Activated T-helper 1 cell treated with anti-CD3 and anti-CD28 coated beads, Interleukin-12 subunit alpha, Interleukin-12 subunit beta, Interleukin-2, Interleukin-4 antibody, amounts not matched to agents 30 ng/mL and 10 ng/mL and 1 ng/mL, durations not matched to agents 14 hours and 24 hours and 36 hours (primary cell): ENCODE measurements around the gene TIRAP. TPM values are rescaled to one million over a fixed set of nuclear protein-coding genes. Genes with fewer than 3 reads are reported as not detected.

Experiments
- DNase-seq: peaks from one replicate; pipeline ENCODE4 v3.0.0; 2021; ENCODE audit warnings: low spot score
- H3K27ac Mint-ChIP-seq: one replicate; pipeline ENCODE4 v1.8.0; 2021; ENCODE audit warnings: mild to moderate bottlenecking, mixed read lengths
- H3K27me3 Mint-ChIP-seq: one replicate; pipeline ENCODE4 v1.8.0; 2022; ENCODE audit warnings: mild to moderate bottlenecking, moderate library complexity, mixed read lengths; ENCODE audit not compliant: insufficient read depth
- H3K36me3 Mint-ChIP-seq: one replicate; pipeline ENCODE4 v1.8.0; 2021; ENCODE audit warnings: low read depth, mixed read lengths
- H3K4me1 Mint-ChIP-seq: one replicate; pipeline ENCODE4 v1.8.0; 2021; ENCODE audit warnings: low read depth, mixed read lengths
- H3K4me3 Mint-ChIP-seq: one replicate; pipeline ENCODE4 v1.8.0; 2021; ENCODE audit warnings: mild to moderate bottlenecking, moderate library complexity, mixed read lengths
- H3K9me3 Mint-ChIP-seq: one replicate; pipeline ENCODE4 v1.8.0; 2021; ENCODE audit warnings: mixed read lengths
- intact Hi-C: fragments of 100-400 bp; cut with micrococcal nuclease; formaldehyde crosslinking; loops from one replicate; pipeline ENCODE4 v1.15.1; 2024
- total RNA-seq: library from RNA; stranded (reverse); gene quantifications from 2 replicates; pipeline ENCODE4 v1.2.3, GENCODE V29; 2022

The TIRAP gene
- total RNA-seq, 1 donor from 2014 or later = 13.0 TPM

DNA sequence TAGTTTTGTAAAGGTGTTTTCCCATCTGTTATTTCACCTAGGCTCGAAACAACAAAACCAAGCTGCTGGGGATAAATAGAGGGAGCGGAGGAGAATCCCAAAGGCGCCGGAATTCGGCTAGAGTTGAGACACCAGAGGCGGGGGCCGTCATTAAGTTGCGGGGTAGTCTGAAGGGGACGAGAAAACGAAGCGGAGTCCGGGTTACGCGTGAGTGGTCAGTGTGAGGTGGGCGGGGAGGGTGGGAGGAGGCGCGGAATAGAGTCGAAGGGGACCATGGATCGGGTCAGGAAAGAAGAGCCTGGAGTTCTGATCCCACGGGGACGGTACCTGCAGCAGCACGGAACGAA lies 14.6 kb upstream of the TIRAP start:
- Mint-ChIP-seq H3K27ac (peak overlapping the region; percentile 96), H3K4me1 (peaks cover 45% of the 10 kb centered on the region), H3K4me3 (peak overlapping the region; percentile 99), H3K9me3 (no peaks in the 10 kb centered on the region), H3K36me3 (peaks cover 55% of the 10 kb centered on the region), H3K27me3 (no peaks in the 10 kb centered on the region)
- no peak for DNase-seq
- intact Hi-C loops = loop anchor here (1.0 to 2.0 kb wide), 4 partner anchors 88 to 642 kb away; partner anchors contain the start of gene HYLS1

DNA sequence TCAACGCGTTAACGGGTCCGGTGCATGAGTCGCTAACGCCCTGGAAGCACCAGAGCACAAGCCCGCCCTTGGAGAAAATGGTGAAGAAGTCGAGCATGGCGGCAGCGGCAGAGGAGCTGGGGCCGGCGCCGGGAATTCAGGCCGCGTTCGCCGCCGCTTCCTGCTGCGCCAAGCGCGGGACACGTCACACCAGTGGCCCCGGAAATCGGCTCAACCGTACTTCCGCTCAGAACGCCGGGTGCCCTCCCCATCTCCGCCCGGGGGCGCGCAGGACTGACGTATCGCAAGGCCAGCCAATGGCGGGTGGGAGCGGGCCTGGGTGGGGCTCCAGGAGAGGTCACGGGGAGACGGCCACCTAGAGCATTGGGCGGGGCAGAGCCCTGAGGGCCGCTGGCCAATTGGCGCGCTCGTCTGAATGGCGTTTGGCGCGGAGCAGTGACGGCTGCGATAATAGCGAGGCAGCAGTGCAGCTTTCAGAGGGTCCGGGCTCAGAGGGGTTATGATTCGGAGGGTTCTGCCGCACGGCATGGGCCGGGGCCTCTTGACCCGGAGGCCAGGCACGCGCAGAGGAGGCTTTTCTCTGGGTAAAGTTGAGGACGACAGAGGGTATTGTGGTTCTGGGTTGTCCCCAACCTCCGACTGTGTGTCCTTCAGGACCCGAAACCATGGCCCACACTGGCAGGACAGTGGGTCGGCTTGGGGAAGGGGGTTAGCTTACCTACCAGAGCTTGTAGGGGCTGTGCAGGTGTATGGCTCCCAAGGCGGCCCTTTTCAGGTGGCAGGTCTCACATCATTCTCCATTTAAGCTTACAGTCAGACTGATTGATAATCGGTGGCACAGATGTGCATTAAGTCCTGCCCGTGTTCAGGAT lies 13.9 kb upstream of the TIRAP start, which contains the start of the genes FOXRED1 and SRPRA:
Gene FOXRED1, plus strand, starts transcription at position 447 of the 872 bp plus-strand sequence. Its CDS starts 53 bp downstream, at position 500.
Gene SRPRA, minus strand, starts transcription at position 188 of the 872 bp plus-strand sequence. Its CDS starts 91 bp downstream, at position 97.
- peak; percentile 100 for DNase-seq
- Mint-ChIP-seq H3K4me1 (peaks cover 45% of the 10 kb centered on the region), H3K27me3 (no peaks in the 10 kb centered on the region), H3K27ac (peak within 1 kb of the TSS; percentile 96), H3K36me3 (peaks cover 49% of the 10 kb centered on the region), H3K4me3 (peak within 1 kb of the TSS; percentile 99), H3K9me3 (no peaks in the 10 kb centered on the region)
- intact Hi-C loops = loop anchor here (1.0 to 2.0 kb wide), 10 partner anchors 14 to 677 kb away; partner anchors contain the start of genes DCPS, FAM118B, HYLS1 and PUS3

DNA sequence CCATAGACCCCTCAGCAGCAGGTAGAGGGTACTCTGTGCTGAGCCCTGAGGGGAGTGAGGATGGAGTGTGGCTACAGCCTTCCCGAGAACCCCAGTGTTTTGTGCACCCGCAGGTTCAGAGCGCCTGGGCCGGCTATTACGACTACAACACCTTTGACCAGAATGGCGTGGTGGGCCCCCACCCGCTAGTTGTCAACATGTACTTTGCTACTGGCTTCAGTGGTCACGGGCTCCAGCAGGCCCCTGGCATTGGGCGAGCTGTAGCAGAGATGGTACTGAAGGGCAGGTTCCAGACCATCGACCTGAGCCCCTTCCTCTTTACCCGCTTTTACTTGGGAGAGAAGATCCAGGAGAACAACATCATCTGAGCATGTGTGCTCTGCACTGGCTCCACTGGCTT lies 5.6 kb upstream of the TIRAP start:
- peaks cover 19% of the 10 kb centered on the region for H3K4me1 Mint-ChIP-seq
- H3K27me3 Mint-ChIP-seq = no peaks in the 10 kb centered on the region
- intact Hi-C loops = no loop called here
- no peak overlapping the region for H3K4me3 Mint-ChIP-seq
- no peak overlapping the region for H3K27ac Mint-ChIP-seq
- DNase-seq = no peak
- peaks cover 26% of the 10 kb centered on the region for H3K36me3 Mint-ChIP-seq
- no peaks in the 10 kb centered on the region for H3K9me3 Mint-ChIP-seq

DNA sequence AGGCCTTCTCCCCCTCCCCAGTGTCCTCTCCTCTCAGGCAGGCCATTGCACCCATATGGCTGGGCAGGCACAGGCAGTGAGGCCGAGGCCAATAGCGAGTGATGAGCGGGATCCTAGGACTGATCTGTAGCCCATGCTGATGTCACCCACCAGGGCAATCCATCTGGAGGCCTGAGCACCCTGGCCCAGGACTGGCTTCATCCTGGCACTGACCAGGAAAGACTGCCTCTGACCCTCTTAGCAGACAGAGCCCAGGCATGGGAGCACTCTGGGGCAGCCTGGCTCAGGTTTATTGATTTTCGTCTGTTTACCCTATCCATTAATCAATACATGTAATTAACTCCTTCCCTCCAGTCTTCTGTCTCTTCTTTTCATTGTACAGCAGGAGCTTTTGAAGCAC lies 5.1 kb upstream of the TIRAP start:
- intact Hi-C loops = no loop called here
- no peak overlapping the region for H3K27ac Mint-ChIP-seq
- no peak for DNase-seq
- H3K4me1 Mint-ChIP-seq = peaks cover 23% of the 10 kb centered on the region
- H3K4me3 Mint-ChIP-seq = no peak overlapping the region
- peaks cover 23% of the 10 kb centered on the region for H3K36me3 Mint-ChIP-seq
- H3K27me3 Mint-ChIP-seq = no peaks in the 10 kb centered on the region
- H3K9me3 Mint-ChIP-seq = no peaks in the 10 kb centered on the region

DNA sequence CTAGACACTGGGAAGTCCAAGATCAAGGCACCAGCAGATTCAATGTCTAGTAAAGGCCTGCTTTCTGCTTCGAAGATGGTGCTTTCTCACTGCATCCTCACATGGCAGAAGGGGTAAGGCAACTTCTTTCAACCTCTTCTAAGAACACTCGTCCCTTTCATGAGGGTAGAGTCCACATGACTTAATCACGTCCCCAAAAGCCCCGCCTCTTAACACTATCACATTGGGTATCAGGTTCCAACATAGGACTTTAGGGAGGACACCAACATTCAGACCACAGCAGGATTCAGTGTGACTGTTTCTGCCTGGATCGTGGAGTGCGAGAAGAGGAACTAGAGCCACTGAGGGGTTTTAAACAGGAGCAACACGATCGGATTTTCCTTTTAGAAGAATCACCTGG lies 3.7 kb upstream of the TIRAP start:
- Mint-ChIP-seq H3K9me3 (no peaks in the 10 kb centered on the region), H3K36me3 (peaks cover 23% of the 10 kb centered on the region), H3K27ac (peak overlapping the region; percentile 27), H3K4me3 (no peak overlapping the region), H3K27me3 (no peaks in the 10 kb centered on the region), H3K4me1 (peaks cover 30% of the 10 kb centered on the region)
- intact Hi-C loops = no loop called here
- no peak for DNase-seq

DNA sequence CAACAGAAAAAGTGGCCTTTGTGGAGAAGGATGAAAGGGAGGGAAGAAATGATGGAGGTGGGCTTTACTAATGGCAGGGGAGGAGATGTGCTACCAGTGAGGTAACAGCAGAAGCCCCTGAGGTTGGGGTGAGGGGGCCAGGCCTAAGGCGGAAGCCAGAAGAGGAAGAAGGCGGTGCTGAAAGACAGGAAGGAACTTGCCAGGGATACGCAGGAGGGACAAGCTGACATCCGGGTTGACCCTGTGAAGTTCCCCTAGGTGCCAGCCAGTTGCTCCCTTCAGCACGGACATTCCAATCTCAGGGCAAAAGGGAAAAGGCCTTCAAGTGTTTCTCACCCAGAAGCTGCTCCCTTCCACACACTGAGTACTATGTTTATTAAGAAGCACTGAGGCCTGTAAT lies 2.3 kb upstream of the TIRAP start:
- H3K4me3 Mint-ChIP-seq = peak overlapping the region; percentile 56
- intact Hi-C loops = loop anchor here (5.0 kb wide), 1 partner anchor 393 kb away; the partner anchor contains the start of gene HYLS1
- no peak for DNase-seq

DNA sequence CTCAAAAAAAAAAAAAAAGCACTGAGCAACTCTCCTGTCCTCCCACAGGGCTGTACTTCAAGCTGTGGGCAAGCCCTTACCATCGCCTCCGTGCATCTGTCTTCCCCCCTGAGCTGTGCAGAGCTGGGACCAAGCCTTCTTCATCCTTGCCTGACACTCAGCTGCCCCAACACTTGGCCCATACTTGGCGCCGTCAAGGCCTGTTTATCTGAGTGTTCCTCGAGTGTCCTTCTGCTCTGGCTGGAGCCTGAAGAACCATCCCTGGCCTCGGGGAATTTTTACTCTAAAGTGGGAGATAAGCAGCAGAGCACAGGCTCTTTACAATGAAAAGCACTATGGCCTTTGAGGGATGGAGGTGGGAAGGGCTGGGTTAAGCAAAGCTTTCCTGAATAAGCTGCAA lies 1.6 kb upstream of the TIRAP start:
- H3K4me1 Mint-ChIP-seq = peaks cover 40% of the 10 kb centered on the region
- intact Hi-C loops = loop anchor here (5.0 kb wide), 1 partner anchor 394 kb away; the partner anchor contains the start of gene HYLS1

More for the DNA sequence above, 2.3 kb upstream of the TIRAP start:
- Mint-ChIP-seq H3K27ac (no peak overlapping the region), H3K36me3 (peaks cover 20% of the 10 kb centered on the region), H3K4me1 (peaks cover 40% of the 10 kb centered on the region), H3K9me3 (no peaks in the 10 kb centered on the region), H3K27me3 (no peaks in the 10 kb centered on the region)

DNA sequence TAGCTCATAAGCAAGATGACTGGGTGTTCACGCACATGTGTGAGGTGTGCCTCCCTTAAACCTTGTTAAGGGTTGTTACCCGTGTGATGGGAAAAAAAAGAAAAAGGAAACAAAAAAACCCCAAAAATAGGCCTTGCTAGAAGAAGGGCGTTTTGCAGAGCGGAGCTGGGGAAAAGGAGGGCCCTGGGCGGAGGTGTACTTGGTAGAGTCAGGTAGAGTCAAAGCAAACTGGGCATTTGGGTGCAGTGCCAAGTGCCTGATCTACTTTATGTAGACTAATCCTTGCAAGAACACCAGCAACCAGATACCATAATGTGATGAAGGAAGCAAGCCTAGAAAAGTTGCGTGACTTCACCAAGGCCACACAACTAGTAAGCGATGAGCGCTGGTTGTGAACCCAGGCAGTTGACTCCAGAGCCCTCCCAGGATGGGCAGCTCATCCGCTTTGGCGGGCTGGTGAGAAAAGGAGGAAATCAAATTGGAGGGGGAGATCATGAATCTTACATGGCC lies 1.2 kb upstream of the TIRAP start:
- H3K27me3 Mint-ChIP-seq = no peaks in the 10 kb centered on the region
- H3K4me1 Mint-ChIP-seq = peaks cover 41% of the 10 kb centered on the region
- peak overlapping the region; percentile 92 for H3K4me3 Mint-ChIP-seq
- DNase-seq = no peak
- peaks cover 18% of the 10 kb centered on the region for H3K36me3 Mint-ChIP-seq
- peak overlapping the region; percentile 80 for H3K27ac Mint-ChIP-seq
- intact Hi-C loops = loop anchor here (5.0 kb wide), 1 partner anchor 394 kb away; the partner anchor contains the start of gene HYLS1
- H3K9me3 Mint-ChIP-seq = no peaks in the 10 kb centered on the region

More for the DNA sequence above, 1.6 kb upstream of the TIRAP start:
- peak overlapping the region; percentile 92 for H3K4me3 Mint-ChIP-seq
- no peaks in the 10 kb centered on the region for H3K27me3 Mint-ChIP-seq
- peak overlapping the region; percentile 80 for H3K27ac Mint-ChIP-seq
- H3K9me3 Mint-ChIP-seq = no peaks in the 10 kb centered on the region
- no peak for DNase-seq
- peaks cover 17% of the 10 kb centered on the region for H3K36me3 Mint-ChIP-seq

DNA sequence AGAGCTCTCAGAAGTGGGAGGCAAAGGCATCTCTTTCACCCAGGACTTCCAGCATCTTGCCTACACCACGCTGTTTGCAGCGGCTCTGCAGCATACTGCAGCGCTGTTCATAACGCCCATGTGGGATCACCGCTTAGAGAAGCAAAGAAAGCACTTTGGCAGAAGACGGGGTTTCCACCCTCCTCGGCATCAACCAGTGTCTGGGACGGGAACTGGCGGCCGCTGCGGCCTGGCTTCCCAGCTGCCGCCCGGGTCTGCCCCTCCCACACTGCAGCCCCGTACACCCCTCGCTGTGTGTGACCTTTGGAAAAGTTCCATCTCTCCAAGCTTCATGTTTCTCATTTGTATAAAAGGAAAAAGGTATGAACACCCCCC lies 545 bp upstream of the TIRAP start:
- no peaks in the 10 kb centered on the region for H3K9me3 Mint-ChIP-seq
- peaks cover 45% of the 10 kb centered on the region for H3K4me1 Mint-ChIP-seq
- intact Hi-C loops = loop anchor here (5.0 kb wide), 1 partner anchor 395 kb away; the partner anchor contains the start of gene HYLS1
- DNase-seq = peak; percentile 17
- H3K36me3 Mint-ChIP-seq = peaks cover 21% of the 10 kb centered on the region
- no peaks in the 10 kb centered on the region for H3K27me3 Mint-ChIP-seq
- peak overlapping the region; percentile 80 for H3K27ac Mint-ChIP-seq
- peak overlapping the region; percentile 92 for H3K4me3 Mint-ChIP-seq

DNA sequence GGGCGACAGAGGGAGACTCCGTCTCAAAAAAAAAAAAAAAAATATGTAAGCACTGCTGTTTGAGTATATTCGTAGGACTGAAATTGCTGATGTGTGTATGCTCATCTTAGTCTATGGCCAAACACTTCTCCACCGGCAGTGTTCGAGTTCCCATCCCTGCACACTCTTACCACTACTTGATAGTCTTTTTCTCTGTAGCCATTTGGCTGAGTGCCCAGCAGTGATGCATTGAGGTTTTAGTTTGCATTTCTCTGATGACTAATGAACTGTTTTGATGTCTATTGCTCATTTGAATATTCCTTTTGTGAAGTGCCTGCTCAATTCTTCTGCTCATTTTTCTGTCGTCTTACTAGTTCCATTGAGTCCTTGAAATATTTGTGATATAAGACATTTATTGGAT lies 1.9 kb downstream of the TIRAP start:
- Mint-ChIP-seq H3K36me3 (peaks cover 9% of the 10 kb centered on the region), H3K9me3 (no peaks in the 10 kb centered on the region), H3K4me1 (peaks cover 39% of the 10 kb centered on the region), H3K4me3 (peak overlapping the region; percentile 98), H3K27me3 (no peaks in the 10 kb centered on the region), H3K27ac (peak overlapping the region; percentile 71)
- DNase-seq = no peak
- intact Hi-C loops = loop anchor here (5.0 kb wide), 1 partner anchor 398 kb away; the partner anchor contains the start of gene HYLS1

DNA sequence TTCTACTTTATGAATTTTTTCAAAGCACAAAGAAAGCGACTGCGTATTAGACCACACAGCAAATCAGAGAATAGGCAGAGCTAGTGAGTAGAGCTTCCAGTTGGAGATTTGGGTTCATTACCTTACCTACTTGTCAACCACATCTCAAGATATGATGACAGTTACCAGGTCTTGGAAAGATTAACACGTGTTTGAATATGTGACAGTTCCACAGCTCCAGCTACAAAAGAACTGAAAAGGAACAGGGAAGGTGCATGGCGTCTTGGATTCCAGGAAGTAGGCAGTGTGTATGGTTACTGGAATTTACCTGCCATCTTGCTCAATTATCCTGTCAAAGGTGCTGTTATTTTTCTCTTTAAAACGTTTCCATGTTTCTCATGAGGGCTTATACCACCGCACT lies 5.3 kb downstream of the TIRAP start:
- DNase-seq = no peak
- Mint-ChIP-seq H3K4me1 (peaks cover 24% of the 10 kb centered on the region), H3K36me3 (peaks cover 11% of the 10 kb centered on the region), H3K27ac (no peak overlapping the region), H3K9me3 (no peaks in the 10 kb centered on the region), H3K27me3 (no peaks in the 10 kb centered on the region), H3K4me3 (no peak overlapping the region)
- intact Hi-C loops = no loop called here

DNA sequence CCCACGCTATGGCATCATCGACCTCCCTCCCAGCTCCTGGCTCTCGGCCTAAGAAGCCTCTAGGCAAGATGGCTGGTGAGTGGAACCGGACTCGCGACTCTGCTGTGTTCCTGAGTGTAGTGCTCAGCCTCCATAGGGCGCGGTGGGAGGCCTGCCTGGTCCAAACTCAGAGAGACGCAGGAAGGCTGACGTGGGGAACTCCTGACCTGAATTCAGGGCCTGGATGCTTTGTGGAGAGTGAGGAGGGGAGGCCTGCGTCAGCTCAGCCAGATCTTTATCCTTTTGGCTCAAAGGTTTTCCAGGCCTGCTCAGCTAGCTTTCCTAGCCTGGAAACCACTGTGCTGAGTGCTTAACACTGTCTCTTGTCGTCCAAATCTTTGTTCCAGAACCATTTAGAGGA lies 8.0 kb downstream of the TIRAP start:
- Mint-ChIP-seq H3K4me3 (no peak overlapping the region), H3K36me3 (peaks cover 16% of the 10 kb centered on the region), H3K27me3 (no peaks in the 10 kb centered on the region), H3K4me1 (peaks cover 12% of the 10 kb centered on the region), H3K9me3 (no peaks in the 10 kb centered on the region), H3K27ac (no peak overlapping the region)
- DNase-seq = no peak
- intact Hi-C loops = no loop called here

DNA sequence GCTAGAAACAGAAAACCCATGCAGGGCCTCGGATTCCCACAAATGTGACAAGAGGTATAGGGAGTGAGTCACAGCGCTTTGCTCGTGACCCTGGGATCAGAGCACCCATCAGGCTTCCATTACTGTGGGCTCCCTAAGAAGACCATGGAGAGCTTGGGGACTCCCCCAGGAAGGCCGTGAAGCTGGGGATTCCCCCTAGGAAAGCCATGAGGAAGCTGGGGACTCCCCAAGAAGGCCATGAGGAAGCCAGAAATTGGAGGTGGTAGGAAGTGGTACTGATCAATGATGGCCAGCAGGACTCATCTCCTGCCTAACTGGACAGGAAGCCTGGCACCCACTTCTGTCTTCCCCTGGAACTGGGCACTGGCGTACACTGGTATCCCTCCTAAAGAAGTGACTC lies 10.8 kb downstream of the TIRAP start:
- Mint-ChIP-seq H3K4me3 (no peak overlapping the region), H3K27ac (no peak overlapping the region), H3K4me1 (peaks cover 7% of the 10 kb centered on the region), H3K9me3 (no peaks in the 10 kb centered on the region), H3K36me3 (peaks cover 17% of the 10 kb centered on the region), H3K27me3 (no peaks in the 10 kb centered on the region)
- intact Hi-C loops = no loop called here
- no peak for DNase-seq
